GM12878 (cell line): Measurements from ENCODE around the gene CSK.

Experiments used
- CTCF ChIP-seq, 3 experiments: IDR thresholded peaks in 2 of 3; conservative IDR thresholded peaks in 1 of 3; 2 replicates each; pipeline ENCODE4 v1.5.1; 2011; ENCODE audit warnings: low read depth in 3 of 3, low read length in 3 of 3, mild to moderate bottlenecking in 3 of 3, control low read depth in 2 of 3, moderate library complexity in 2 of 3, inconsistent platforms in 1 of 3, mixed read lengths in 1 of 3; ENCODE audit not compliant: control insufficient read depth in 2 of 3, insufficient read depth in 1 of 3; ENCODE audit errors: extremely low read depth in 1 of 3
- EZH2 ChIP-seq: IDR thresholded peaks from 2 replicates; pipeline ENCODE4 v1.6.1; 2012; ENCODE audit warnings: low read depth, mild to moderate bottlenecking, control low read depth, inconsistent platforms, low read length, borderline replicate concordance; ENCODE audit not compliant: control insufficient read depth
- KLF5 ChIP-seq: fragments of 450-650 bp; IDR thresholded peaks from 2 replicates; pipeline ENCODE4 v1.6.1; 2014; ENCODE audit warnings: mild to moderate bottlenecking; ENCODE audit not compliant: partially characterized antibody
- PBX3 ChIP-seq: IDR thresholded peaks from 2 replicates; pipeline ENCODE4 v1.6.1; 2011; ENCODE audit warnings: mild to moderate bottlenecking, low read depth, low read length, moderate library complexity; ENCODE audit not compliant: insufficient replicate concordance
- POLR2A ChIP-seq: IDR thresholded peaks from 2 replicates; pipeline ENCODE4 v1.6.1; 2011; ENCODE audit warnings: low read depth, mild to moderate bottlenecking, low read length
- POU2F2 ChIP-seq: IDR thresholded peaks from 3 replicates; pipeline ENCODE4 v1.6.1; 2011; ENCODE audit warnings: low read depth, mild to moderate bottlenecking, low read length, borderline replicate concordance
- TAF1 ChIP-seq: IDR thresholded peaks from 2 replicates; pipeline ENCODE4 v1.6.1; 2011; ENCODE audit warnings: mild to moderate bottlenecking, low read depth, low read length, borderline replicate concordance
- ZNF207 ChIP-seq: fragments of 450-650 bp; IDR thresholded peaks from 2 replicates; pipeline ENCODE4 v1.6.1; 2014; ENCODE audit warnings: antibody characterized with exemption, mild to moderate bottlenecking, borderline replicate concordance

GRCh38 chr15:74746389-74746788 is 35.5 kb upstream of the CSK start:
- TF ChIP-seq CTCF (IDR thresholded peaks at IDR 0.05 in 2 of 3, conservative IDR thresholded peaks at IDR 0.05 in 1 of 3; ENCODE audit: control insufficient read depth in 2 of 3, extremely low read depth in 1 of 3, insufficient read depth in 1 of 3, low read depth in 3 of 3, low read length in 3 of 3) (no peak), POU2F2 (no peak), PBX3 (no peak), KLF5 (no peak), ZNF207 (no peak), EZH2 (no peak), POLR2A (no peak), TAF1 (no peak)
